GM03348 (cell line): ENCODE results near the gene DGKG.

Experiments
- DNase-seq: peaks from one replicate; pipeline ENCODE4 v3.0.0; 2012; ENCODE audit warnings: low spot score

Gene DGKG

GRCh38 chr3:186273586-186273985 lies 88.4 kb downstream of the DGKG start:
- DNase-seq = no peak

GRCh38 chr3:186270701-186271100 lies 91.3 kb downstream of the DGKG start:
- DNase-seq = no peak

GRCh38 chr3:186268616-186269448 lies 93.2 kb downstream of the DGKG start:
- DNase-seq = no peak

GRCh38 chr3:186267758-186268157 lies 94.3 kb downstream of the DGKG start:
- no peak for DNase-seq

- DNase-seq = no peak
Observed at GRCh38 chr3:186264608-186265400, 97.2 kb downstream of the DGKG start.

- DNase-seq = peak; percentile 16
Observed at GRCh38 chr3:186261638-186262037, 100.4 kb downstream of the DGKG start.

- no peak for DNase-seq
Observed at GRCh38 chr3:186260726-186261125, 101.3 kb downstream of the DGKG start.

GRCh38 chr3:186259612-186260383 lies 102.2 kb downstream of the DGKG start:
- DNase-seq = peak; percentile 90

- DNase-seq = no peak
Observed at GRCh38 chr3:186258968-186259367, 103.1 kb downstream of the DGKG start.

- DNase-seq = no peak
Observed at GRCh38 chr3:186257866-186258265, 104.2 kb downstream of the DGKG start.

GRCh38 chr3:186255703-186256331 lies 106.2 kb downstream of the DGKG start:
- no peak for DNase-seq

GRCh38 chr3:186254676-186255650 lies 107.1 kb downstream of the DGKG start:
- DNase-seq = no peak

- no peak for DNase-seq
Observed at GRCh38 chr3:186251948-186252619, 110.0 kb downstream of the DGKG start.

- DNase-seq = no peak
Observed at GRCh38 chr3:186248850-186249249, 113.2 kb downstream of the DGKG start.

- no peak for DNase-seq
Observed at GRCh38 chr3:186247821-186248814, 113.9 kb downstream of the DGKG start.

- DNase-seq = no peak
Observed at GRCh38 chr3:186246941-186247340, 115.1 kb downstream of the DGKG start.

GRCh38 chr3:186244016-186244415 lies 118.0 kb downstream of the DGKG start:
- DNase-seq = no peak

GRCh38 chr3:186241910-186242821 lies 119.9 kb downstream of the DGKG start:
- peak; percentile 47 for DNase-seq
